ENCODE data around the gene TTLL7. TPM values are rescaled to one million over a fixed set of nuclear protein-coding genes. Genes with fewer than 3 reads are reported as not detected.
A peak's percentile ranks its signal among the peaks of the same experiment; 100 is the strongest.

TTLL7 gene, protein sequence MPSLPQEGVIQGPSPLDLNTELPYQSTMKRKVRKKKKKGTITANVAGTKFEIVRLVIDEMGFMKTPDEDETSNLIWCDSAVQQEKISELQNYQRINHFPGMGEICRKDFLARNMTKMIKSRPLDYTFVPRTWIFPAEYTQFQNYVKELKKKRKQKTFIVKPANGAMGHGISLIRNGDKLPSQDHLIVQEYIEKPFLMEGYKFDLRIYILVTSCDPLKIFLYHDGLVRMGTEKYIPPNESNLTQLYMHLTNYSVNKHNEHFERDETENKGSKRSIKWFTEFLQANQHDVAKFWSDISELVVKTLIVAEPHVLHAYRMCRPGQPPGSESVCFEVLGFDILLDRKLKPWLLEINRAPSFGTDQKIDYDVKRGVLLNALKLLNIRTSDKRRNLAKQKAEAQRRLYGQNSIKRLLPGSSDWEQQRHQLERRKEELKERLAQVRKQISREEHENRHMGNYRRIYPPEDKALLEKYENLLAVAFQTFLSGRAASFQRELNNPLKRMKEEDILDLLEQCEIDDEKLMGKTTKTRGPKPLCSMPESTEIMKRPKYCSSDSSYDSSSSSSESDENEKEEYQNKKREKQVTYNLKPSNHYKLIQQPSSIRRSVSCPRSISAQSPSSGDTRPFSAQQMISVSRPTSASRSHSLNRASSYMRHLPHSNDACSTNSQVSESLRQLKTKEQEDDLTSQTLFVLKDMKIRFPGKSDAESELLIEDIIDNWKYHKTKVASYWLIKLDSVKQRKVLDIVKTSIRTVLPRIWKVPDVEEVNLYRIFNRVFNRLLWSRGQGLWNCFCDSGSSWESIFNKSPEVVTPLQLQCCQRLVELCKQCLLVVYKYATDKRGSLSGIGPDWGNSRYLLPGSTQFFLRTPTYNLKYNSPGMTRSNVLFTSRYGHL
- total RNA-seq: 10 to 100 TPM; 47.0 to 48.1 TPM
- long read RNA-seq, donor 1, full-length matches to known transcripts: 5 of 24 reads
- long read RNA-seq, donor 1, partial matches to known transcripts: 4 of 24 reads
- long read RNA-seq, donor 1, other reads (novel, unspliced or antisense): 15 of 24 reads
- long read RNA-seq, donor 2, partial matches to known transcripts: 10 of 19 reads
- long read RNA-seq, donor 2, other reads (novel, unspliced or antisense): 9 of 19 reads

GRCh38 chr1:83998498-83999315, at the start of gene TTLL7:
TTLL7 (minus strand) TSS chr1:83999132; CDS start chr1:83952211, 46,921 bp downstream.
- intact Hi-C loops (cut with DNase I): loop anchor here in 1 of 2 donors (10.0 kb wide), 1 partner anchor 64 kb away; no protein-coding TSS in a partner anchor
- peak; percentile 92 for DNase-seq (ENCODE audit: low spot score)

DNA sequence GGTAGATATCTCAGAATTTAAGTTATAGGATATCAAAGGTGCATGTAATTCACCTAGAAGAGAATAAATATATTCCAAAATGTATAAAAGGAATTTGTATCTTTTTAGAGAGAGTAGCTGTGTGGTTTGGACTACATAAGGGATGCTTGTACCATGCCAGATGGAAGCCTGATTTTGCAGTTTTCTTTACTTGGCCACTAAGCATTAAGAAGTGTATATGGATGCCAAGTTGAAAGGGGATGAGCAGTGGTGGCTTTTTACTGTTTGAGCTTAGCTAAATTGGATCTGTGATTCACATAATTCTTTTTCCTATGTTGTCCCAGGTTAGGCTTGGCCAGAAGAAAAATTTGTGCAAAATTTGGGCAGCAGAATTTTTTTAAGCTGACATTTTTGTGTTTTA, 43.5 kb upstream of the TTLL7 start:
- intact Hi-C loops (cut with DNase I): no loop called here

DNA sequence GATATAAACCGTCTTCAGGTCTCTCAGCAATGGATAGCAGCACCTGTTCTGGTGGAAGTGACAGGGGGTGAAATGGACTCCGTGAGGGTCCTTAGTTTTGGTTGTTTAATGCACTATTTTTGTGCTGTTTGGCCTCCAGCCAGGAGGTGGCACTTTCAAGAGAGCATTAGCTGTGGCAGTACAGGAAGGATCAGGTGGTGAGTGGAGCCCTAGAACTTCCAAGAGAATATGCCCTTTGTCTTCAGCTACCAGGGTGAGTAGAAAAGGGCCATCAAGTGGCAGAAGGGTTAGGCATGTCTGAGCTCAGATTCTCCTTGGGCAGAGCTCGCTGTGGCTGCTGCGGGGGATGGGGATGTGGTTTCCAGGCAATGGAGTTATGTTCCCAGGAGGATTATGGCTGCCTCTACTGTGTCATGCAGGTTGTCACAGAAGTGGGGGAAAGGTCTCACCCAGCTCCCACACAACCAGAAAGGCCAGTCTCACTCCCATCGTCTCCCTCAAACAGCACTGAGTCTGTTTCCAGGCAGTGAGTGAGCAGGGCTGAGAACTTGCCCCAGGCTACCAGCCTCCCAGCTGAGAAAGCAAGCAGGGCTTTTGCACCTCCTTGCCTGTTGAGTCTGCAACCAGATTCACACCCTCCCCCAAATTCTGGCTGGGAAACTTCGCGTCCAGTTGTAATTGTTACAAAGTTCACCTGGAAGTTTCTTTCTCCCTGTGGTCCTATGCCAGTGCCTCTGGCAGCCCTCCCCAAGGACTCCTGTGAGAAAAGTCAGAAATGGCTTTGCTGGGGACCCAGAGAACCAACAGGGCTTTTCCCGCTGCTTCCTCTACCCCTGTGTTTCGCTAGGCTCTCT, 39.1 kb upstream of the TTLL7 start:
- intact Hi-C loops (cut with DNase I): no loop called here
- no peak for DNase-seq (ENCODE audit: low spot score)

More for the DNA sequence above, 43.5 kb upstream of the TTLL7 start:
- DNase-seq (ENCODE audit: low spot score): no peak

DNA sequence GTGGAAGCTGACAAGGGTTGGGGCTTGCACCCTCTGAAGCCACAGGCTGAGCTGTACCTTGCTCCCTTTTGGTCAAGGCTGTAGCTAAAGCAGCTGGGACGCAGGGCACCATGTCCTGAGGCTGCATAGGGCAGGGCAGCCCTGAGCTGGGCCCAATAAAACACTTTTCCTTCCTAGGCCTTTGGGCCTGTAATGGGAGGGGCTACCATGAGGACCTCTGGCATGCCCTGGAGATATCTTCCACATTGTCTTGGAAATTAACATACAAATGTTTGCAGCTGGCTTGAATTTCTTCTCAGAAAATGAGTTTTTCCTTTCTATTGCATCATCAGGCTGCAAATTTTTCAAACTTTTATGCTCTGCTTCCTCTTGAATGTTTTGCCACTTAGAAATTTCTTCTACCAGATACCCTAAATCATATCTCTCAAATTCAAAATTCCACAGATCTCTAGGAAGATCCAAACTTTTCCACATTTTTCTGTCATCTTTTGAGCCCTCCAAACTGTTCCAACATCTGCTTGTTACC, 32.9 kb upstream of the TTLL7 start:
- intact Hi-C loops (cut with DNase I): no loop called here
- no peak for DNase-seq (ENCODE audit: low spot score)

GRCh38 chr1:84027368-84027767, 28.4 kb upstream of the TTLL7 start:
- intact Hi-C loops (cut with DNase I): no loop called here
- no peak for DNase-seq (ENCODE audit: low spot score)

DNA sequence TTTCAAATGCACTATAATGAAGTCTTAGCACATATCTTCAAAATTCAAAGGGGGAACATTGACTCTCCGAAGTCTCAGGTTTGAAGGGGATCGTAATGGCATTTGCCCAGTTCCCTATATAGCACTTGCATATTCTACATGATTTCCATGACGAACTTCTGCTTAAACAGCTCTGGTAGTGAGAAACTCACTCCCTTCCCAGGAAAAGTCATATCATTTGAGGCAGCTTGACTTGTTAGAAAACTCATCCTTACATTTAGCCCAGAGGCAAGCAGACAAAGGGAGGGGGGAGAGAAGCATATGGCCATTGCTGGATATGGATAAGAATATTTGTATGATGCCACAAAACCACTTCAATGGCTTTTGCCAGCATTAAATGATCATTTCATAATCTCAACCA, 27.0 kb upstream of the TTLL7 start:
- no peak for DNase-seq (ENCODE audit: low spot score)
- intact Hi-C loops (cut with DNase I): no loop called here

DNA sequence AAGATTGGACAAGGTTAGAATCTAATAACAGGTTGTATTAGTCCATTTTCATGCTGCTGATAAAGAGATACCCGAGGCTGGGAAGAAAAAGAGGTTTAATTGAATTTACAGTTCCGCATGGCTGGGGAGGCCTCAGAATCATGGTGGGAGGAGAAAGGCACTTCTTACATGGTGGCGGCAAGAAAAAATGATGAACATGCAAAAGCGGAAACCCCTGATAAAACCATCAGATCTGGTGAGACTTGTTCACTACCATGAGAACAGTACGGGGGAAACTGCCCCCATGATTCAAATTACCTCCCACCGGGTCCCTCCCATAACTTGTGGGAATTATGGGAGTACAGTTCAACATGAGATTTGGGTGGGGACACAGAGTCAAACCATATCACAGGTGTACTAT, 22.9 kb upstream of the TTLL7 start:
- intact Hi-C loops (cut with DNase I): no loop called here
- DNase-seq (ENCODE audit: low spot score): no peak

DNA sequence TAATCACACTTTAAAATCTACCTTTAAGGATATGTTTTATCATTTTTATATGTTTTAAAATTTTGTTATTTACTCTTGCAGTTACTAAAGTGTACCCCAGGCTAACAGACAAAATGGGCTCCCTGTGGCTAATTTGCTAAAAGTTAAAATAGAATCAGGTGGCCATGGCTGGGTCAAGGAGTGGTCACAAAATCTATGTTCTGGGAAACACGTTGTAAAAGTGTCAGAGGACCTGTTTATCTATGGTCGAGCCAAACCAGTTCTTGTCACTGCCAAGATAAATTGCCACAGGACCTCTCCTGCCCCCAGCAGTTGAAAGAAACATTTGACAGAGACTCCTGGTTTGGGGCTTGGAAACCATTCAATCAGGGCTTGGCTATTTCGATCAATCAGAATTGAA, 21.2 kb upstream of the TTLL7 start:
- intact Hi-C loops (cut with DNase I): no loop called here
- DNase-seq (ENCODE audit: low spot score): no peak

- DNase-seq (ENCODE audit: low spot score): no peak
- intact Hi-C loops (cut with DNase I): no loop called here
Measured at GRCh38 chr1:84019217-84019616, 20.3 kb upstream of the TTLL7 start.

DNA sequence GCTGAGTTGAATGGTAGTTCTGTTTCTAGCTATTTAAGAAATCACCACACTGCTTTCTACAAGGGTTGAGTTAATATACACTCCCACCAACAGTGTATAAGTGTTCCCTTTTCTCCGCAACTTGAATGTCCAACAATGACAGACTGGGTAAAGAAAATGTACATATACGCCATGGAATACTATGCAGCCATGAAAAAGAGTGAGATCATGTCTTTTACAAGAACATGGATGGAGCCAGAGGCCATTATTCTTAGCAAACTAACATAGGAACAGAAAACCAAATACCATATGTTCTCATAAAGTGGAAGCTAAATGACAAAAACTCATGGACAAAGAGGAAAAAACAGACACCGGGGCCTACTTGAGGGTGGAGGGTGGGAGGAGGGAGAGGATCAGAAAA, 14.8 kb upstream of the TTLL7 start:
- DNase-seq (ENCODE audit: low spot score): no peak

GRCh38 chr1:84012018-84012417, 13.1 kb upstream of the TTLL7 start:
- intact Hi-C loops (cut with DNase I): no loop called here
- DNase-seq (ENCODE audit: low spot score): no peak

More for the DNA sequence above, 14.8 kb upstream of the TTLL7 start:
- intact Hi-C loops (cut with DNase I): no loop called here

DNA sequence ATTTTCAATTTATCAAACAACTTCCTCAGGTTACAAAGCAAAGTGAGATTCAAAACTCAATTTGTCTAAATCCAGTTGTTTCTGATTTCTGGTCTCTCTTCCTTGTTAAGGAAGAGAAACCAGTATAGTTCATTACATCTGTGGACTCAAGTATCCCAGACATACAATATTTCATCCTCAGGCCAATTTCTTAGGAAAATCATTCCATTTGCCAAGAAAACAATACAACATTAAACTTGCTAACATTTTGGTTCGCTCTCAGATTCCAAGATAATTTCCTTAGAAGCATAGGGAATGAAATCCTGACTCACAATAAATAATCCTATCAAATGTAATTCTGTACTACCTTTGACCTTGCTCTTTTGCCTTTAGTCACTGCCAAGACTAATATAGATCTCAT, 11.2 kb upstream of the TTLL7 start:
- no peak for DNase-seq (ENCODE audit: low spot score)
- intact Hi-C loops (cut with DNase I): no loop called here

- intact Hi-C loops (cut with DNase I): no loop called here
- no peak for DNase-seq (ENCODE audit: low spot score)
Measured at GRCh38 chr1:84008631-84009030, 9.7 kb upstream of the TTLL7 start.

DNA sequence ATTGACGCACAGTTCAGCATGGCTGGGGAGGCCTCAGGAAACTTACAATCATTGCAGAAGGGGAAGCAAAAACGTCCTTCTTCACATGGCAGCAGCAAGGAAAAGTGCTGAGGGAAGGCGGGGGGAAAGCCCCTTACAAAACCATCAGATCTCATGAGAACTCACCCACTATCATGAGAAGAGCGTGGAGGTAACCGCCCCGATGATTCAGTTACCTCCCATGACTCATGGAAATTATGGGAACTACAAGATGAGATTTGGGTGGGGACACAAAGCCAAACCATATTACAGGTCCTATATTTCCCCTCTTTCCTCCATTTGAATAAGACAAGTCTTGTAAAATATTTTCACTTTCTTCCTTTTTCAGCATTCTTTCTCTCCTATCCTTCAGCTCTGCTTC, 7.7 kb upstream of the TTLL7 start:
- no peak for DNase-seq (ENCODE audit: low spot score)
- intact Hi-C loops (cut with DNase I): no loop called here

- no peak for DNase-seq (ENCODE audit: low spot score)
- intact Hi-C loops (cut with DNase I): no loop called here
Measured at GRCh38 chr1:84001501-84001900, 2.6 kb upstream of the TTLL7 start.

DNA sequence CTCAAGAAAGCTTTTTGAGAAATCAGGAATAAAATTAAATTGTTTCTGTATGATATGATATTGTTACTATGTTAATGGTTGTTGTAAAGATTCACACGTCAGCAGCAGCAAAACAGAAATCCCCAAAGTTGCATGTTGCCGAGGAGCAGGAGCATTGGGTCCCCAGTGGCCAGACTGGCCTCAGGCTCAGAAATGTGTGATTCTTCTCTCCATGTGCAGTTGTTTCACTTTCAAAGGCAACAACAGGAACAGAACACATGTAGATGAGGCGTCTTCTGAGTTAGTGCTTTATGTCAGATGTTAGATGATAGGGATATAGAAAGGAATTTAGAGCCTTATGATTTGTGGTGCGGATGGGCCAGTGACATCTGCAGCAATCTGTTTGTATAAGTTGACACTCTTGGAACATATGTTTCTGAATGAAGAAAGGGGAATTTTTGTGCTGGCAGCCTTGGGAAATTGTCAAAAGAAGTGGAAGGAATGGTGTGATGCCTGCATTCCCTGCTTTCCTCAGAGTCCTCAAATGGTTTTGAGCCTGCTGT, 2.1 kb upstream of the TTLL7 start:
- intact Hi-C loops (cut with DNase I): no loop called here
- DNase-seq (ENCODE audit: low spot score): no peak

- intact Hi-C loops (cut with DNase I): no loop called here
Measured at GRCh38 chr1:84000196-84000885, 1.4 kb upstream of the TTLL7 start.

More at GRCh38 chr1:84000196-84000885, 1.4 kb upstream of the TTLL7 start:
- DNase-seq (ENCODE audit: low spot score): no peak
